Heart left ventricle (tissue), 16 donors: ENCODE results near the gene TMEM204. TPM values are rescaled to one million over a fixed set of nuclear protein-coding genes. Genes with fewer than 3 reads are reported as not detected.

ENCODE experiments used
- ATAC-seq, 4 donors: fragments of 200-7000 bp; cut with Tn5 transposase; one replicate each; pipeline ENCODE4 v1.9.1; 2020 to 2022; ENCODE audit warnings: moderate library complexity in 4 of 4, mild to moderate bottlenecking in 3 of 4, moderate number of reproducible peaks in 1 of 4
- DNase-seq, 5 donors: peaks; one replicate each; pipeline ENCODE4 v3.0.0-alpha.2; 2020
- H3K27ac ChIP-seq, 12 donors: fragments of 200-600 bp; sonication (generic) in 4 of 12; one replicate each; pipeline versions ENCODE4 v1.5.0 to v1.8.0; 2016 to 2022; ENCODE audit warnings: mild to moderate bottlenecking in 2 of 12
- H3K27me3 ChIP-seq, 9 donors: fragments of 200-600 bp; sonication (generic) in 2 of 9; one replicate each; pipeline versions ENCODE4 v1.5.1 to v1.8.0; 2016 to 2022; ENCODE audit warnings: mild to moderate bottlenecking in 3 of 9
- H3K36me3 ChIP-seq, 9 donors: fragments of 200-600 bp; sonication (generic) in 2 of 9; one replicate each; pipeline versions ENCODE4 v1.5.0 to v1.8.0; 2018 to 2022; ENCODE audit warnings: mild to moderate bottlenecking in 2 of 9
- H3K4me1 ChIP-seq, 12 donors: fragments of 200-600 bp; sonication (generic) in 4 of 12; one replicate each; pipeline versions ENCODE4 v1.5.0 to v1.8.0; 2016 to 2022; ENCODE audit warnings: mild to moderate bottlenecking in 3 of 12
- H3K4me3 ChIP-seq, 12 donors: fragments of 200-600 bp; sonication (generic) in 4 of 12; one replicate each; pipeline versions ENCODE4 v1.5.0 to v1.8.0; 2017 to 2022; ENCODE audit warnings: mild to moderate bottlenecking in 9 of 12, moderate library complexity in 4 of 12
- H3K9me3 ChIP-seq, 12 donors: fragments of 200-600 bp; sonication (generic) in 4 of 12; one replicate each; pipeline versions ENCODE4 v1.5.0 to v1.8.0; 2016 to 2022; ENCODE audit warnings: mild to moderate bottlenecking in 1 of 12
- CTCF ChIP-seq, 12 donors: fragments of 200-600 bp; sonication (generic) in 4 of 12; IDR thresholded peaks; one replicate each; pipeline versions ENCODE4 v1.5.0 to v1.8.0; 2018 to 2022; ENCODE audit warnings: antibody characterized with exemption in 12 of 12, mild to moderate bottlenecking in 5 of 12
- POLR2A ChIP-seq, 2 donors: fragments of 450-650 bp; IDR thresholded peaks; one replicate each; pipeline ENCODE4 v1.6.1; 2017; ENCODE audit warnings: antibody characterized with exemption in 2 of 2, mild to moderate bottlenecking in 2 of 2, moderate library complexity in 2 of 2
- WGBS, 4 donors: extraction: QIAGEN DNeasy Blood & Tissue Kit in 2 of 4; methylation state at CpG; one replicate each; pipeline versions ENCODE4 v1.1.5 to v1.1.7; 2013 to 2018; 5-methylcytosine and 5-hydroxymethylcytosine counted together
- intact Hi-C, 10 donors: fragments of 100-400 bp; cut with DNase I; formaldehyde crosslinking; loops; one replicate each; pipeline versions ENCODE4 v1.11.1 to v1.14.2; 2022
- polyA plus RNA-seq, 2 donors: library from polyadenylated mRNA; stranded (reverse); fragments of 200-250 nt; gene quantifications; one replicate each; pipeline ENCODE4 v1.2.3, GENCODE V29; 2013
- total RNA-seq, 9 donors: library from RNA; depleted of rRNA in 2 of 9; stranded (reverse); fragments of >200 nt in 2 of 9; fragmentation: NEBNext Ultra II Directional in 3 of 9; extraction: Animal tissue kit (Norgen Biotek cat#: 25700) in 3 of 9; gene quantifications; one replicate each; pipeline versions ENCODE4 v1.1.0 to v1.2.4, GENCODE V29; 2016 to 2023
- donor health status: ischemic (EF 13 %, LVEDD 7.1; RV severe dilation, severe dysfunction).
- donor health status: healthy with polysubstance abuse.
- donor health status: DM: no; HTN: yes; CAD: no.
- donor health status: DM: no; HTN: no; CAD: no.
- donor health status: ischemic (EF 25% LVEDD 6.9; RV normal size, moderate dysfunction).
- donor health status: ischemic (EF 25% LVEDD 5.7; RV mildly dilated, moderate dysfunction).
- donor health status: healthy.
- donor health status: DM: yes; HTN: yes; CAD: no.
- donor health status: ischemic (EF 35%, LVEDD 5.7; RV mildly dilated, moderate dysfunction).
- donor health status: nonischemic (EF 11% LVEDD 7.7; RV severe dilation, severe dysfunction).
- donor health status: DM: yes; HTN: yes; CAD: no.
- donor health status: PGD.
- donor health status: ischemic (EF 29% LVEDD 5.4; RV normal size, mild dysfunction).
- donor health status: nonischemic (EF 23%, LVEDD 6.1; RV moderate dilation, normal function).

TMEM204 gene
- total and polyA plus RNA-seq, 11 donors, result 14.0 to 64.2 (median 20.2) TPM

DNA sequence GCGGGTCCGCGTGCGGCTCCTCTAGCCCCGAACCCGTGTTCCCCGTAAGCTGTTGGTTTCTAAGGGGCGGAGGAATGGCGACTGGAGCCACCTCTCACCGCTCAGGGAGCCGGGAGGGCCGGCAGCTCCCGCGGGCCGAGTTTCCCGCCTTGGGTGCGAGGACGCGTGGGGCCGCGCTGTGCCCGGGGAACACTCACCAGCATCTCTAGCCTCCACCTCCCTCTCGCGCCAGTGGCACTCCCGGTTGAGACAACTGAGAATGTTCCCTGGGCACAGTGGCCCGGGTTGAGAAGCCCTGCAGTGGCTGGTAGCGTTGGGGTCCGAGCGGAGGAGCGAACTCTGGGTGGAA lies 39.7 kb upstream of the TMEM204 start:
- ATAC-seq (peak in 1 of 4 donors; percentile 11), DNase-seq (peak in 1 of 5 donors; percentile 60)
- Histone ChIP-seq H3K4me1 (peaks cover 0 to 31% (median 24%) of the 10 kb centered on the region in 12 donors), H3K36me3 (peaks cover 0 to 43% (median 36%) of the 10 kb centered on the region in 9 donors), H3K27ac (peak overlapping the region; percentile 37 to 98 (median 88)), H3K4me3 (peak overlapping the region; percentile 59 to 92 (median 76)), H3K27me3 (no peaks in the 10 kb centered on the region), H3K9me3 (no peaks in the 10 kb centered on the region)
- TF ChIP-seq POLR2A (IDR thresholded peaks at IDR 0.05) (no peak), CTCF (IDR thresholded peaks at IDR 0.05) (no peak)
- WGBS, 4 donors, result 0 to 1% (median 1%) methylated on average over 15 to 30 of the region's 30 CpGs
- intact Hi-C loops, result loop anchor here in 9 of 10 donors (1.0 to 10.0 kb wide), 15 partner anchors 19 to 213 kb away; partner anchors contain the start of genes CRAMP1 (in 7 of the 9), IFT140 (in 7 of the 9), TMEM204 (in 2 of the 9) and CLCN7 (in 1 of the 9)

DNA sequence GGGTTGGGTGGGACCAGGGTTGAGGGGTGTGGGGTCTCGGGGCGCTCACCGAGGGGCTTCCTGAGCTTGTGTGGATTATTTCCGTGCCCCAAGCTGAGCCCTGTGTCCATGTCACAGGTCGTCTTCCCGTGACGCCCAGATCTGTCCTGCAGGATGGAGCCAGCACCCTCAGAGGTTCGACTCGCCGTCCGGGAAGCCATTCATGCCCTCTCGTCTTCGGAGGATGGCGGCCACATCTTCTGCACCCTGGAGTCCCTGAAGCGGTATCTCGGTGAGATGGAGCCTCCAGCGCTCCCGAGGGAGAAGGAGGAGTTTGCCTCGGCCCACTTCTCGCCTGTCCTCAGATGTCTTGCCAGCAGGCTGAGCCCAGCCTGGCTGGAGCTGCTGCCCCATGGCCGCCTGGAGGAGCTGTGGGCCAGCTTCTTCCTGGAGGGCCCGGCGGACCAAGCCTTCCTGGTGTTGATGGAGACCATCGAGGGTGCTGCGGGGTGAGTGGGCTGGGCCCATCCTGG lies 39.3 kb upstream of the TMEM204 start:
- Histone ChIP-seq H3K4me3 (peak overlapping the region; percentile 59 to 92 (median 76)), H3K27me3 (no peaks in the 10 kb centered on the region), H3K27ac (peak overlapping the region in 10 of 12 donors; percentile 8 to 94 (median 88)), H3K9me3 (no peaks in the 10 kb centered on the region), H3K36me3 (peaks cover 0 to 48% (median 41%) of the 10 kb centered on the region in 9 donors), H3K4me1 (peaks cover 0 to 31% (median 24%) of the 10 kb centered on the region in 12 donors)
- TF ChIP-seq POLR2A (IDR thresholded peaks at IDR 0.05), result no peak
- TF ChIP-seq CTCF (IDR thresholded peaks at IDR 0.05), result peak; percentile 39 to 85 (median 64)
- peak; percentile 67 to 84 (median 80) for DNase-seq
- peak; percentile 70 to 86 (median 74) for ATAC-seq
- 5 to 25% (median 17%) methylated on average over 15 to 25 of the region's 25 CpGs for WGBS, 4 donors
- intact Hi-C loops, result loop anchor here in 9 of 10 donors (2.0 to 10.0 kb wide), 12 partner anchors 33 to 213 kb away; partner anchors contain the start of genes CRAMP1 (in 6 of the 9), IFT140 (in 6 of the 9), TMEM204 (in 2 of the 9) and JPT2 (in 1 of the 9)

GRCh38 chr16:1494711-1495110 lies 38.8 kb upstream of the TMEM204 start:
- Histone ChIP-seq H3K4me3 (peak overlapping the region in 10 of 12 donors; percentile 59 to 92 (median 80)), H3K27ac (peak overlapping the region in 8 of 12 donors; percentile 8 to 94 (median 90)), H3K27me3 (no peaks in the 10 kb centered on the region), H3K36me3 (peaks cover 0 to 53% (median 46%) of the 10 kb centered on the region in 9 donors), H3K9me3 (no peaks in the 10 kb centered on the region), H3K4me1 (peaks cover 0 to 31% (median 24%) of the 10 kb centered on the region in 12 donors)
- ATAC-seq (peak; percentile 52 to 73 (median 61)), DNase-seq (peak; percentile 57 to 83 (median 77))
- no peak for TF ChIP-seq POLR2A (IDR thresholded peaks at IDR 0.05)
- no peak for TF ChIP-seq CTCF (IDR thresholded peaks at IDR 0.05)
- intact Hi-C loops, result loop anchor here in 9 of 10 donors (2.0 to 10.0 kb wide), 12 partner anchors 33 to 212 kb away; partner anchors contain the start of genes CRAMP1 (in 6 of the 9), IFT140 (in 6 of the 9), TMEM204 (in 2 of the 9) and JPT2 (in 1 of the 9)
- WGBS, 4 donors, result 33 to 47% (median 37%) methylated on average over 8 to 13 of the region's 13 CpGs
